GM21825 (cell line): ENCODE measurements around the gene TNFSF12.
A peak's percentile ranks its signal among the peaks of the same experiment; 100 is the strongest.

Source experiments
- ATAC-seq: cut with Tn5 transposase; IDR thresholded peaks from one replicate; pipeline ENCODE4 v1.9.1; 2021; ENCODE audit warnings: mild to moderate bottlenecking, moderate library complexity; ENCODE audit not compliant: unreplicated experiment

TNFSF12 gene

GRCh38 chr17:7563115-7563869, 14.4 kb downstream of the TNFSF12 start:
- no peak for ATAC-seq

- ATAC-seq: no peak
These were observed 20.7 kb downstream of the TNFSF12 start for GRCh38 chr17:7569571-7569970.

GRCh38 chr17:7570351-7570750, 21.5 kb downstream of the TNFSF12 start:
- ATAC-seq: no peak

- peak; percentile 83 for ATAC-seq
These were observed 23.4 kb downstream of the TNFSF12 start for GRCh38 chr17:7572338-7572587.

GRCh38 chr17:7572588-7573323, 23.9 kb downstream of the TNFSF12 start:
- ATAC-seq: peak; percentile 4

GRCh38 chr17:7573324-7574080, 24.6 kb downstream of the TNFSF12 start:
- no peak for ATAC-seq

GRCh38 chr17:7574176-7574953, 25.5 kb downstream of the TNFSF12 start:
- ATAC-seq: no peak

GRCh38 chr17:7575481-7575883, 26.6 kb downstream of the TNFSF12 start:
- no peak for ATAC-seq

GRCh38 chr17:7575959-7576358, 27.1 kb downstream of the TNFSF12 start:
- no peak for ATAC-seq

GRCh38 chr17:7576432-7576937, 27.6 kb downstream of the TNFSF12 start:
- ATAC-seq: no peak

- no peak for ATAC-seq
These were observed 28.7 kb downstream of the TNFSF12 start for GRCh38 chr17:7577327-7578199.

- peak; percentile 45 for ATAC-seq
These were observed 30.4 kb downstream of the TNFSF12 start, which contains the start of gene CD68 for GRCh38 chr17:7579001-7579833. Gene CD68 (plus strand): TSS chr17:7579638. CDS start chr17:7579678, 40 bp downstream.

- ATAC-seq: no peak
These were observed 31.2 kb downstream of the TNFSF12 start for GRCh38 chr17:7579834-7580603.

GRCh38 chr17:7580604-7581575, 32.0 kb downstream of the TNFSF12 start:
- ATAC-seq: no peak

- no peak for ATAC-seq
These were observed 33.8 kb downstream of the TNFSF12 start for GRCh38 chr17:7582396-7583252.
